ENCODE measurements around the gene SMAD9.
"Not testable (repeated sequence)": the region's sequence is repeated elsewhere in the genome, so short reads cannot be mapped to it uniquely, and the experiment has no call there.

Gene SMAD9

GRCh38 chr13:36910545-36910944 is 9.5 kb downstream of the SMAD9 start:
- no peak for DNase-seq (ENCODE audit: low spot score)

GRCh38 chr13:36907821-36908220 is 12.2 kb downstream of the SMAD9 start:
- DNase-seq (ENCODE audit: low spot score), result no peak

- DNase-seq (ENCODE audit: low spot score), result no peak
Observed at GRCh38 chr13:36907266-36907665, 12.8 kb downstream of the SMAD9 start.

GRCh38 chr13:36905944-36906343 is 14.1 kb downstream of the SMAD9 start:
- DNase-seq (ENCODE audit: low spot score), result no peak

- no peak for DNase-seq (ENCODE audit: low spot score)
Observed at GRCh38 chr13:36903925-36904595, 16.0 kb downstream of the SMAD9 start.

GRCh38 chr13:36897054-36897616 is 22.9 kb downstream of the SMAD9 start:
- DNase-seq (ENCODE audit: low spot score), result no peak

- DNase-seq (ENCODE audit: low spot score), result no peak
Observed at GRCh38 chr13:36891752-36892151, 28.3 kb downstream of the SMAD9 start.

- no peak for DNase-seq (ENCODE audit: low spot score)
Observed at GRCh38 chr13:36888645-36889044, 31.4 kb downstream of the SMAD9 start.

GRCh38 chr13:36887758-36888521 is 32.1 kb downstream of the SMAD9 start:
- DNase-seq (ENCODE audit: low spot score), result no peak

- DNase-seq (ENCODE audit: low spot score), result no peak
Observed at GRCh38 chr13:36885901-36886300, 34.1 kb downstream of the SMAD9 start.

GRCh38 chr13:36884235-36884634 is 35.8 kb downstream of the SMAD9 start:
- no peak for DNase-seq (ENCODE audit: low spot score)

- no peak for DNase-seq (ENCODE audit: low spot score)
Observed at GRCh38 chr13:36883824-36884223, 36.2 kb downstream of the SMAD9 start.

- DNase-seq (ENCODE audit: low spot score), result not testable (repeated sequence)
Observed at GRCh38 chr13:36883392-36883791, 36.6 kb downstream of the SMAD9 start.

GRCh38 chr13:36882829-36883390 is 37.1 kb downstream of the SMAD9 start:
- no peak for DNase-seq (ENCODE audit: low spot score)

- no peak for DNase-seq (ENCODE audit: low spot score)
Observed at GRCh38 chr13:36880961-36881360, 39.1 kb downstream of the SMAD9 start.

GRCh38 chr13:36879218-36879938 is 40.7 kb downstream of the SMAD9 start:
- no peak for DNase-seq (ENCODE audit: low spot score)

- no peak for DNase-seq (ENCODE audit: low spot score)
Observed at GRCh38 chr13:36875961-36876360, 44.1 kb downstream of the SMAD9 start.

- DNase-seq (ENCODE audit: low spot score), result no peak
Observed at GRCh38 chr13:36875431-36875830, 44.6 kb downstream of the SMAD9 start.

GRCh38 chr13:36872621-36873020 is 47.4 kb downstream of the SMAD9 start:
- no peak for DNase-seq (ENCODE audit: low spot score)

- no peak for DNase-seq (ENCODE audit: low spot score)
Observed at GRCh38 chr13:36870050-36870692, 49.9 kb downstream of the SMAD9 start.

GRCh38 chr13:36866232-36866631 is 53.8 kb downstream of the SMAD9 start:
- no peak for DNase-seq (ENCODE audit: low spot score)

GRCh38 chr13:36865265-36865664 is 54.8 kb downstream of the SMAD9 start:
- DNase-seq (ENCODE audit: low spot score), result no peak
